ENCODE results near the gene IL12B. TPM values are rescaled to one million over a fixed set of nuclear protein-coding genes. Genes with fewer than 3 reads are reported as not detected.
"Not testable (repeated sequence)": the region's sequence is repeated elsewhere in the genome, so short reads cannot be mapped to it uniquely, and the experiment has no call there.

Gene IL12B
- total RNA-seq, 1 donor from 2014 or later: not detected

GRCh38 chr5:159353661-159354252 is 23.5 kb upstream of the IL12B start:
- DNase-seq (no peak), ATAC-seq (no peak)
- no peak for TF ChIP-seq CTCF (IDR thresholded peaks at IDR 0.05)
- no peaks in the 10 kb centered on the region for H3K27me3 ChIP-seq
- H3K36me3 ChIP-seq: no peaks in the 10 kb centered on the region
- H3K4me3 ChIP-seq: no peak overlapping the region
- H3K4me1 ChIP-seq: no peaks in the 10 kb centered on the region
- no peaks in the 10 kb centered on the region for H3K9me3 ChIP-seq
- intact Hi-C loops (cut with DNase I): no loop called here
- no peak overlapping the region for H3K27ac ChIP-seq

DNA sequence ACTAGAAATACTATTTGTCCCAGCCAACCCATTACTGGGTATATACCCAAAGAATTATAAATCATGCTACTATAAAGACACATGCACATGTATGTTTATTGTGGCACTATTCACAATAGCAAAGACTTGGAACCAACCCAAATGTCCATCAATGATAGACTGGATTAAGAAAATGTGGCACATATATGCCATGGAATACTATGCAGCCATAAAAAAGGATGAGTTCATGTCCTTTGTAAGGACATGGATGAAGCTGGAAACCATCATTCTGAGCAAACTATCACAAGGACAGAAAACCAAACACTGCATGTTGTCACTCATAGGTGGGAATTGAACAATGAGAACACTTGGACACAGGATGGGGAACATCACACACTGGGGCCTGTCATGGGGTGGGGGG is 20.4 kb upstream of the IL12B start:
- H3K9me3 ChIP-seq; intact Hi-C loops (cut with DNase I); H3K27ac ChIP-seq; H3K4me1 ChIP-seq; H3K4me3 ChIP-seq; DNase-seq; H3K27me3 ChIP-seq; H3K36me3 ChIP-seq; ATAC-seq: not testable (repeated sequence)

DNA sequence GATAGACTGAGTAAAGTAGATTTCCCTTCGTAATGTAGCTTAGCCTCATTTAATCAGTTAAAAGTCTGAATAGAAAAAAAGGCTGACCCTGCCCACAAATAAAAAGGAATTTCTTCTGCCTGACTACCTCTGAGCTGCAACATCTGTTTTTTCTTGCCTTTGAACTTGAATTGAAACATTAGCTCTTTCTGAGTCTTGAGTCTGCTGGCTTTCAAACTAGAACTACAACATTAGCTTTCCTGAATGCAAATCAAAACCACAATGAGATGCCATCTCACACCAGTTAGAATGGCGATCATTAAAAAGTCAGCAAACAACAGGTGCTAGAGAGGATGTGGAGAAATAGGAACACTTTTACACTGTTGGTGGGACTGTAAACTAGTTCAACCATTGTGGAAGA is 19.9 kb upstream of the IL12B start:
- H3K27ac ChIP-seq; H3K27me3 ChIP-seq; H3K4me1 ChIP-seq; ATAC-seq; H3K36me3 ChIP-seq; H3K4me3 ChIP-seq; H3K9me3 ChIP-seq; DNase-seq; intact Hi-C loops (cut with DNase I): not testable (repeated sequence)

- intact Hi-C loops (cut with DNase I): no loop called here
- peaks cover 15% of the 10 kb centered on the region for H3K4me1 ChIP-seq
- no peaks in the 10 kb centered on the region for H3K27me3 ChIP-seq
- no peak overlapping the region for H3K27ac ChIP-seq
- no peaks in the 10 kb centered on the region for H3K36me3 ChIP-seq
- no peak for TF ChIP-seq CTCF (IDR thresholded peaks at IDR 0.05)
- H3K9me3 ChIP-seq: no peaks in the 10 kb centered on the region
- DNase-seq (no peak), ATAC-seq (no peak)
- H3K4me3 ChIP-seq: no peak overlapping the region
Observed at GRCh38 chr5:159345861-159346260, 15.6 kb upstream of the IL12B start.

DNA sequence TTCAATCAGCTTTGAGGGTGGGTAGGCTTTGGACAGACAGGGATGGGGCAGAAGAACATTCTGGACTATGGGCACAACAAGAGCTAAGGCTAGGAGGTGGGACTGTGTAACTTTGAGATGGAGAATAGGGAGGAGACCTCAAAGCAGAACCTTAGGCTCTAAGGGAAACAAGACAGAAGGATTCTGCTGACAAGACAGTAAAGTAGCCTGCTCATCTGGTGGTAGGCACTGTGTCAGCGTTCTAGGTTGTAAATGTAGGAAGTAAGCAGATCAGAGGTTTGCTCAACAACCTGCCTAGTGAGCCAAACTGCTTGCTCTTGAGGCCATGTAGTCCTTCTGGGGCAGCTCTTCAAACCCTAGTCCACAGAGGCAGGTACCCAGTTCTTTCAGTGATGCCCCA is 15.0 kb upstream of the IL12B start:
- Histone ChIP-seq H3K9me3 (no peaks in the 10 kb centered on the region), H3K27me3 (no peaks in the 10 kb centered on the region), H3K4me3 (no peak overlapping the region), H3K4me1 (peaks cover 15% of the 10 kb centered on the region), H3K27ac (no peak overlapping the region), H3K36me3 (no peaks in the 10 kb centered on the region)
- no peak for TF ChIP-seq CTCF (IDR thresholded peaks at IDR 0.05)
- DNase-seq (no peak), ATAC-seq (peak; percentile 56)
- intact Hi-C loops (cut with DNase I): no loop called here

DNA sequence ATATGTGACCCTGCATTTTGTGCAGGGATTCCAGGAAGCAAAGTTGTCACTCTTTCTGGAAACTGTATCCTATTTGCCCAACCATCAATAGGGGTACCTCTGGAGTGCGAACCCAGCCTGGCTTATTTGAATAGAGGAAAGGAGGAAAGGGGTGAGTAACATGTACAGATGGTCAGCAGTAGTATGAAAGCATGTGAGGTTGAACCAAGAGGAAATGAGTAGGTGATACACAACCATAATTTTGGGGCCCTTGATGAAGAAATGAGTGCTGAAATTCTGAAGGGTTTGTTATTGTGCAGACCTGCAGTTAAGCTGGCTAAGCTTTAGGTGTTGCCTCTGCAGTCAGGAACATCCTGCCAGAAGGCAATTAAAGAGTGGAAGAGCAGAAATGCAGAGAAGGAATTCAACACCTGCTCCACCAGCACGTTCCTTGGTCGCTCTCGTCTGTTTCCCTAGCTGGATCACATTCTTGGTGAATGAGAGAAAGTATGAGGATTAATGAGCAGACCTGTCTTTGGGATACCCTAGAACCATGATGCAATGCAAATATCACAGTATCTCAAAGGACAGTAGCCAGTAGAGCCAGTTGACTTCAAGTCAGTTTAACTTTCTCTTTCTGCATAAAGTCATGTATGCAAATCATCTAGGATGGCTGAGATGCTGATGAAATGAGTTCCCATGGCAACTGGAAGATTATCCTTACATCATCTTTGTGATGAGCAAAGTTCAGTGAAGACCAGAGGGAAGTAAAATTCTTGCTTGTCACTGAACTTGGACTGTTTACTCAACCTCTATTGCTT is 13.2 kb upstream of the IL12B start:
- Histone ChIP-seq H3K4me3 (no peak overlapping the region), H3K27me3 (no peaks in the 10 kb centered on the region), H3K36me3 (no peaks in the 10 kb centered on the region), H3K27ac (no peak overlapping the region), H3K4me1 (peaks cover 15% of the 10 kb centered on the region), H3K9me3 (no peaks in the 10 kb centered on the region)
- ATAC-seq: no peak
- intact Hi-C loops (cut with DNase I): no loop called here
- no peak for DNase-seq
- TF ChIP-seq CTCF (IDR thresholded peaks at IDR 0.05): no peak
